Activated CD4-positive, alpha-beta T cell treated with anti-CD3 and anti-CD28 coated beads for 36 hours (primary cell): ENCODE results near the gene GLA. TPM values are rescaled to one million over a fixed set of nuclear protein-coding genes. Genes with fewer than 3 reads are reported as not detected.
A peak's percentile ranks its signal among the peaks of the same experiment; 100 is the strongest.

Source experiments
- ATAC-seq: fragments of 200-7000 bp; cut with Tn5 transposase; one replicate; pipeline ENCODE4 v1.10.0; 2021; ENCODE audit warnings: mild to moderate bottlenecking, moderate library complexity
- CTCF ChIA-PET: fragments of 350-600 bp; sonication (Branson Sonifier 250); formaldehyde crosslinking; loops from one replicate; lab custom pipeline; 2021; ENCODE audit warnings: antibody characterized with exemption; lab: Charles Lee
- POLR2A ChIA-PET: fragments of 350-600 bp; sonication (Branson Sonifier 250); formaldehyde crosslinking; loops from one replicate; lab custom pipeline; 2021; ENCODE audit warnings: antibody characterized with exemption, inconsistent platforms; lab: Charles Lee
- DNase-seq: peaks from one replicate; pipeline ENCODE4 v3.0.0-alpha.2; 2020
- H3K27ac Mint-ChIP-seq: one replicate; pipeline ENCODE4 v1.8.0; 2021; ENCODE audit warnings: mixed read lengths
- H3K27me3 Mint-ChIP-seq: one replicate; pipeline ENCODE4 v1.8.0; 2021; ENCODE audit warnings: mixed read lengths
- H3K36me3 Mint-ChIP-seq: one replicate; pipeline ENCODE4 v1.8.0; 2021; ENCODE audit warnings: low read depth, mixed read lengths
- H3K4me1 Mint-ChIP-seq: one replicate; pipeline ENCODE4 v1.8.0; 2021; ENCODE audit warnings: mixed read lengths
- H3K4me3 Mint-ChIP-seq: one replicate; pipeline ENCODE4 v1.8.0; 2021; ENCODE audit warnings: mild to moderate bottlenecking, moderate library complexity, mixed read lengths
- H3K9me3 Mint-ChIP-seq: one replicate; pipeline ENCODE4 v1.8.0; 2021; ENCODE audit warnings: low read depth, mixed read lengths
- intact Hi-C, 2 experiments: fragments of 100-400 bp; cut with DNase I in 1 of 2; cut with micrococcal nuclease in 1 of 2; formaldehyde crosslinking; loops; one replicate each; pipeline versions ENCODE4 v1.14.2 to v1.15.1; 2022 to 2024; cut with DNase I, micrococcal nuclease
- total RNA-seq, 2 experiments: library from RNA; stranded (reverse); gene quantifications; one replicate each; pipeline ENCODE4 v1.2.3, GENCODE V29; 2021

The GLA gene
- total RNA-seq, 2 experiments from 2014 or later = 32.6 to 42.2 TPM

DNA sequence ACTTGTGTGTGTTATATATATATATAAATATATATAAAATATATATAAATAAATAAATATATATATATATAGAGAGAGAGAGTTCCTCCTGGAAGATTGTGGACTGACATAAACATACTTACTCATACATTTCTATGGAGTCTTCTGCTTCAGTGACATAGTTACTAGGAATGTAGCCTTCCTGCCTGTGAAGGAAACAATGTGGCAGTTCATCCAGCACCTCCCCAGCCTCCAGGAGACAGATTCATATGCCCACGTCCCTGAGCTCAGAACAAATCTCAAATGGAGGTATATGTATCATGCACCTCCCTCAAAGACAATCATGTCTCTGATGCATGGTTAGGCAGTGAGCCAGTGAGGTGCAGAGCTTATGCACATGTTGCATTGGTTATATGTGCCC lies 47.8 kb downstream of the GLA start:
- intact Hi-C loops = no loop called here
- POLR2A ChIA-PET = no interaction called here

GRCh38 chrX:101357166-101357795 lies 50.4 kb downstream of the GLA start:
- CTCF ChIA-PET = interaction anchor here (1.2 kb wide), 1 partner anchor 132 kb away, joined by 3 read pairs; no protein-coding TSS in a partner anchor
- POLR2A ChIA-PET = no interaction called here
- ATAC-seq (no peak), DNase-seq (no peak)
- peaks cover 2% of the 10 kb centered on the region for H3K4me1 Mint-ChIP-seq
- intact Hi-C loops = no loop called here
- H3K27ac Mint-ChIP-seq = no peak overlapping the region
- H3K27me3 Mint-ChIP-seq = no peaks in the 10 kb centered on the region
- H3K36me3 Mint-ChIP-seq = no peaks in the 10 kb centered on the region
- no peaks in the 10 kb centered on the region for H3K9me3 Mint-ChIP-seq
- H3K4me3 Mint-ChIP-seq = no peak overlapping the region

More for the DNA sequence above, 47.8 kb downstream of the GLA start:
- H3K9me3 Mint-ChIP-seq = no peaks in the 10 kb centered on the region
- CTCF ChIA-PET = no interaction called here
- H3K4me3 Mint-ChIP-seq = no peak overlapping the region
- no peak for ATAC-seq
- no peak overlapping the region for H3K27ac Mint-ChIP-seq
- no peaks in the 10 kb centered on the region for H3K36me3 Mint-ChIP-seq
- no peaks in the 10 kb centered on the region for H3K27me3 Mint-ChIP-seq
- peaks cover 2% of the 10 kb centered on the region for H3K4me1 Mint-ChIP-seq
- no peak for DNase-seq

DNA sequence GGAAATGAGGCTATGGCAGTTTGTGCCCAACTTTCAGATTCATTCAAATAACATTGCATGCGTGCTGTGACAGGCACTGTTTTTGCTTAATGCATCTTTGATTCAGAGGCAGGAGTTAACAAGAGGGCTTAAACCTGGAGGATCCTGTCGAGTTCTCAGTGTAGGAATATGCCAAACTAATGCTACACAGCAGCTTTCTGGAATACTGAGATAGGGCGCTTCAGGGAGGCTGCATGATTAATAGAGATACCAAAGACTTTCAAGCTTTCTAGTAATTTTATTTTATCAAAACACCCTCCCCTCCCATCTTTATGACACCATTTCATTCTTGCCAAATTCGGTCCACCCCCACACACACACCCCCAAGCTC lies 58.5 kb downstream of the GLA start:
- Mint-ChIP-seq H3K9me3 (no peaks in the 10 kb centered on the region), H3K4me1 (peaks cover 7% of the 10 kb centered on the region), H3K4me3 (peak overlapping the region; percentile 85), H3K27ac (peak overlapping the region; percentile 93), H3K27me3 (no peaks in the 10 kb centered on the region), H3K36me3 (peaks cover 15% of the 10 kb centered on the region)
- intact Hi-C loops = loop anchor here (2.0 to 5.0 kb wide), 5 partner anchors 42 to 583 kb away; partner anchors contain the start of genes CENPI (in 2 of the 2), RPL36A (in 1 of the 2) and ZMAT1 (in 1 of the 2)
- CTCF ChIA-PET = interaction anchor here (0.6 to 1.2 kb wide), 6 partner anchors 14 to 252 kb away, joined by 3 to 7 read pairs (median 3); partner anchors contain the start of genes CENPI and RPL36A
- ATAC-seq = no peak
- POLR2A ChIA-PET = interaction anchor here (2.2 kb wide), 1 partner anchor 42 kb away, joined by 21 read pairs; the partner anchor contains the start of gene RPL36A
- no peak for DNase-seq

DNA sequence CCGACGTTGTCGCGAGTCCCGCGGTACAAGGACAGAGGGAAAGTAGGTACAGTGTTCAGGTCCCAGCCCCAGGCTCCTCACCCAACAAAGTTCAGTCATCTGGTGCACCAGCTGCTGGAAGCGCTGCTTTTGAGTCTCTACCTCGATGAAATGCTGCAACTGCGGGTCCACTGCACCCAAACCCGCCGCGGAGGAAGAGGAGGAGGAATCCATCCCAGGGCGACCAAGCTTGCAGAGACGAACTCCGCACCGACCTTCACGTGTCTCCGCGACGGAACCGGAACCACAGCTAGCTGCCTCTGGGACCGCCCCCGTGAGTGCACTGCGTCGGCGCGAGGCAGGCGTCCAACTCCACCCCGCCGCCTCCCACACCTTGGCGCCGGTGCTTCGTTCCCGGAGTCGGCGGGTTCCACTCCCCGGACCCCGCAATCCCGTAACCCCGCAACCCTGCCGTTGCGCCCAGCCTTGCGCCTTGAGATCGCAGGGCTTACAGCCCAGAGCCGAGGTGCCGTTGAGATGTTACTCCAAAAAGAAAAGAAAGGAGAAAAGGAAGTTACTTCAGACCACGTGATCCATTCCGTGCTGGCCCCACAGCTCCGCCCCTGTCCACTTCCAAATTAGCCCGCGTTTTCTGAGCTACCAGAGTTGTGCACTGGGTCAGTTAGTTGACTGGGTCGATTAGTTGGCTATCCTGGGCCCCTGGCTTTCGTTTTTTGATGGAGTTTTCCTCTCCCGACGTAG lies 59.1 kb downstream of the GLA start, which contains the start of gene TIMM8A:
TIMM8A (minus strand) TSS at position 291 of the 741 bp plus-strand sequence; CDS start at position 213, 78 bp downstream.
- ChIA-PET CTCF (interaction anchor here (0.7 to 1.2 kb wide), 5 partner anchors 14 to 243 kb away, joined by 3 to 7 read pairs (median 3); partner anchors contain the start of gene RPL36A), POLR2A (interaction anchor here (2.2 kb wide), 1 partner anchor 42 kb away, joined by 21 read pairs; the partner anchor contains the start of gene RPL36A)
- peaks cover 18% of the 10 kb centered on the region for H3K36me3 Mint-ChIP-seq
- intact Hi-C loops = loop anchor here (1.0 to 5.0 kb wide), 7 partner anchors 42 to 584 kb away; partner anchors contain the start of genes CENPI (in 2 of the 2), HNRNPH2 (in 2 of the 2), RPL36A (in 1 of the 2) and ZMAT1 (in 1 of the 2)
- ATAC-seq (peak; percentile 98), DNase-seq (peak; percentile 88)
- H3K4me1 Mint-ChIP-seq = peaks cover 9% of the 10 kb centered on the region
- no peaks in the 10 kb centered on the region for H3K27me3 Mint-ChIP-seq
- peak within 1 kb of the TSS; percentile 85 for H3K4me3 Mint-ChIP-seq
- no peaks in the 10 kb centered on the region for H3K9me3 Mint-ChIP-seq
- peak within 1 kb of the TSS; percentile 93 for H3K27ac Mint-ChIP-seq

DNA sequence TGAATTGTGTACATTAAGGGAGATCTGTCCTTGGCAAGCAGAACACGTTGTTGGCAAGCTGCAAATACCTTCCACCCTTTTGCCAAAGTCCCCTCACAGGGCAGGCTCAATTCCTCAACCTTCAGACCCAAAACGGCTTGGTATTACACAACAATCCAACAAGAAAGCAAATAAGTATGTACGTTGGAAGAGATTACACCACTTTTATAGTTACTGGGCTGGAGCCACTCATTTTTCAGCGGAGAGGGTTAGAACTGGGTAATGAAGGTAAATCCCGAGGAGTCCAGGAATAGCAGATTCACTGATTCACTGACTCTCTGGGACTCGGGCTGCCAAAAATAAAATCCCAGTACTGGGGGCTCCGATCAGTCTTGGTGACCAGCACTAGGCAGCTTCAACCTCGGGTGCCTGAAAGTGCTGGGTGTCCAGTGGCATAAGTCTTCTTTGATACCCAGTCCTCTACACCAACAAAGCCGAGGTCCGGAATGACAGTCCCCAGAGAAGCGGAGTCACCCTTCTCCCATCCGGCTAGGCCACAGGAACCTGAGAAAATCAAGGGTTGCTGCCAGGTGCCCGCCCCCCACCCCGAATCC lies 59.8 kb downstream of the GLA start:
- Mint-ChIP-seq H3K9me3 (no peaks in the 10 kb centered on the region), H3K36me3 (peaks cover 20% of the 10 kb centered on the region), H3K27ac (peak overlapping the region; percentile 93), H3K27me3 (no peaks in the 10 kb centered on the region), H3K4me3 (peak overlapping the region; percentile 85), H3K4me1 (peaks cover 9% of the 10 kb centered on the region)
- DNase-seq (no peak), ATAC-seq (no peak)
- ChIA-PET CTCF (interaction anchor here (1.0 kb wide), 1 partner anchor 43 kb away, joined by 3 read pairs; the partner anchor contains the start of gene RPL36A), POLR2A (interaction anchor here (2.2 kb wide), 1 partner anchor 43 kb away, joined by 21 read pairs; the partner anchor contains the start of gene RPL36A)
- intact Hi-C loops = loop anchor here (1.0 to 5.0 kb wide), 7 partner anchors 42 to 584 kb away; partner anchors contain the start of genes CENPI (in 2 of the 2), HNRNPH2 (in 2 of the 2), RPL36A (in 1 of the 2) and ZMAT1 (in 1 of the 2)

Other genes with a start within 250 kb of the GLA start
- under 1 TPM; 0.66 to 0.79 TPM for gene DRP2, start 188.1 kb downstream of the GLA start, total RNA-seq
- gene TAF7L, start 116.6 kb downstream of the GLA start, total RNA-seq = not detected
- gene TIMM8A, start 59.2 kb downstream of the GLA start, total RNA-seq = 10 to 100 TPM; 12.8 to 23.8 TPM
- not detected for gene BTK, start 21.7 kb downstream of the GLA start, total RNA-seq
- 100 to 1,000 TPM; 340 to 709 TPM for gene RPL36A, start 16.9 kb downstream of the GLA start, total RNA-seq
- gene HNRNPH2, start 297 bp upstream of the GLA start, total RNA-seq = 10 to 100 TPM; 18.6 to 26.9 TPM
- gene ARMCX4, start 77.5 kb upstream of the GLA start, total RNA-seq = 1 to 10 TPM; 5.6 to 6.0 TPM
- 1 to 10 TPM; 1.9 to 2.6 TPM for gene ARMCX1, start 142.6 kb upstream of the GLA start, total RNA-seq
- 10 to 100 TPM; 40.2 to 56.0 TPM for gene ARMCX6, start 210.1 kb upstream of the GLA start, total RNA-seq
- gene ARMCX3, start 215.2 kb upstream of the GLA start, total RNA-seq = 10 to 100 TPM; 21.5 to 37.3 TPM